Glomerular endothelial cell (primary cell): ENCODE measurements around the gene BAIAP2. TPM values are rescaled to one million over a fixed set of nuclear protein-coding genes. Genes with fewer than 3 reads are reported as not detected.
"Not testable (repeated sequence)": the region's sequence is repeated elsewhere in the genome, so short reads cannot be mapped to it uniquely, and the experiment has no call there.

Experiments used
- DNase-seq: peaks from one replicate; pipeline ENCODE4 v3.0.0-alpha.2; 2011; ENCODE audit warnings: low read depth, low spot score; ENCODE audit errors: extremely low read depth
- total RNA-seq: library from RNA; depleted of rRNA; stranded (reverse); fragments of >200 nt; gene quantifications from 2 replicates; pipeline ENCODE4 v1.2.3, GENCODE V29; 2015

Gene BAIAP2
- total RNA-seq, 1 donor from 2014 or later = 30.6 TPM

DNA sequence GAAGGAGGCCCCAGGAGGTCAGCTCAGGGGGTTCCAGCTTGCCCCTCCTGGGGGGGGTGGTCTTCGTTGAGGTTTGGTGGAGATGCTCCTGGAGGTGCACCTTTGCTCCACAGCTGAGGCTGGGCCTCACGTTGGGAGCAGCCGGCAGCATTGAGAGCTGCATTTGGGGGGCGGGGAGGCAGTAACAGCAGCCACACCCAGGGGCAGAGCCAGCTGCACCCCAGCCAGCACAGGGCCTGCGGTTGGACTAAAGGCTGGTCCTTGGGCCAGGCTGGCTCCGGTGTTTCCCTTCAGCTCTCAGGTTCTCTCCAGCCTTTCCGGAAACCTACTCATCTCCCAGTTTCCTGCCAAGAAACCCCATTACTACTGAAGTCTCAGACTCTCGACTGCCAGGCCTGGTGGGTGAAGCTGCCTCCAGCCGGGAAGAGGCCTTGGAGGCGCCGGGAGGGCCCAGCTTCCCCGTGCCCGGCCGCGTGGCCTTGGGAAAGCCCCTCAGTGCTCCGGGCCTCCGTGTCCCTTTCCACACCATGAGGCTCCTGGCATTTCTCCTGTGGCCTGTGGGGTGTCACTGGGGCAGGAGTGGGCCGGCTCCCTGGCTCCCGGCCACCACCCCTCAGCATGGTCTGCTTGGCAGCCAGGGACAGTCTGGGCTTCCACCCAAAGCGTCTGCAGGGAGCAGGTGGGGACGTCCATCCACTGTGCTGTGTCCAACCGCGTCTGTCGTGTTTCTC is 14.0 kb upstream of the BAIAP2 start:
- DNase-seq = no peak

DNA sequence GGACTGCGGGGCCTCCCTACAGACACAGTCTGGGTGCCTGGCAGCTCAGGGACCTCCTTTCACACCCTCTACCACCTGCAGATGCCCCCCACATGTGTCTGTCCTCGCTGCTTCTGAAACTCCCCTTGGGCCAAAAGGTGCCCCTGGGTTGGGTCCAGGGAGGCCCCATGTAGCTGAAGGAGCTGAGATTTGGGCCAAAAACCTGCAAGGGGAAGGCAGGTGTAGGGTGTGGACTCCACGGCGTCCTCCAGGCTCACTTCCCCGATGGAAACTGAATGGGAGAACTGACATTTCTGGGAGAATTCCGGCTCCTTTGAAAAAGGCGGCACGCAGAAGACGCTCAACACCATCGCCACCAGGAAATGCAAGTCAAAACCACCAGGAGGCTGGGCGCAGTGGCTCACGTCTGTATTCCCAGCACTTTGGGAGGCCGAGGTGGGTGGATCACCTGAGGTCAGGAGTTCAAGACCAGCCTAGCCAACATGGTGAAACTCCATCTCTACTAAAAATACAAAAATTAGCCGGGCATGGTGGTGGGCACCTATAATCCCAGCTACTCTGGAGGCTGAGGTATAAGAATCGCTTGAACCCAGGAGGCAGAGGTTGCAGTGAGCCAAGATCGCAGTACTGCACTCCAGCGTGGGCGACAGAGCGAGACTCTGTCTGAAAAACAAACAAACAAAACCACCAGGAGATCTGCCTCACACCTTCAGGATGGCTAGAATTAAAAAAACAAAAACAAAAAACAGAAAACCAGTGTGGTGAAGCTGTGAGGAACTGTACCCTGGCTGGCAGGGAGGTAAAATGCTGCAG is 13.2 kb upstream of the BAIAP2 start:
- DNase-seq = no peak

DNA sequence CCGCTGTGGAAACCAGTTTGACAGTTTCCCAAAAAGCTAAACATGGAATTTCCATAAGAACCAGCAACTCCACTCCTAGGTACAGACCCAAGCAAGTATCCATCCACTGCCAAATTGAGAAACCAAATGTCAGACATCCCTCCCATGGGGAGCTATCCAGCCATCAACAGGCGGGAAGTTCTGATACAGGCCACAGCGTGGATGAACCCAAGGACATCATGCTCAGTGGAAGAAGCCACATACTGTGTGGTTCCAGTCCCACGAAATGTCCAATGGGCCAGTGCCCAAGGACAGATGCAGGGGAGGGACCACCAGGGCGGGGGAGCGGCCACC is 12.6 kb upstream of the BAIAP2 start:
- DNase-seq = no peak

DNA sequence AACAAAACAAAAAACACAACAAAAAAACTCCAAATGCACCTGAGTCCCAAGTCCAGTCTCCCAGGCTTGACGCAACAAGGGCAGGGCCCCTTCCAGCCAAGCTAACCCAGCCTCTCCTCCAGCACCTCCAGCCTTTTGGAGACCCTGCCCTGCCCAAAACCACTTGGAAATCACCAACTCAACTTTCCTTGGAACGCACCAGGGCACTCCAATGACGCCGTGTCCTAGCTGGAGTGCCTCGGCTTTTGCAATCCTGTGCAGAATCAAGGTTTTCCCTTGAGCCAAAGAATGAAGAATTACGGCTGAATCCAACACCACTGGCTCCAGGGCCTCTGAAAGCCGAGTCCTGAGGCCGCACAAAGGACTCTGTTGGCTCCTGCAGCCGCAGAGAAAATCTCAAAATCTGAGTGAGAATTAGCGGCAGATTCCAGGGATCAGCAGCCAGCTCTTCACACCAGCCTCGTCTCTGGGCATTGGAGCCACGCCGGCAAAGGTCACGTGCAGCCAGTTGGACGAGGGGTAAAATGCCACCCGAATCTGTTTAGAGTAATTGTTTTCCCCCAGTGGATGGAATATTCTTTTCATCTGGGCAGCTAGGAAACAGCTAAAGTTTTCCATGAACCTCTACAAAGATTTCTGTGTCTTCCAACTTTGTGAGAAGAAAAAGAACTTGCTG is 9.7 kb upstream of the BAIAP2 start:
- DNase-seq = no peak

DNA sequence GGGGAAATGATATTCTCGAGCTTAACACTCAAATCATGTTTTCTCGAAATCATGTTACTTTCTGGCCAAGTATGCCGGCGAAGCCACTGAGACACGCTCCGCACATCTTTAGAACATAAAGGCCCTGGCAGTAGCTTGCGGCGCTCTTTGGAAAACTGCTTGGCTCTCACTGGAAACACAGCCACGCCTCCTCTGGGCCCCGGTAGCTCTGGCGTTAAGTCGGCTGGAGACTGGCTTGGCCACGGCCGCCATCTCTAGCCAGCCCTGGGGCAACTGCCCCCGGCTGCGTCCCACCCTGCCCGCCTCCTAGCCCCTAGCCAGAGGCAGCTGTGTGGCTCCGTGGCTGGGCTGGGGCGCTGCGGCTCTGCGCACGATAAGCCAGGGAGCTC is 9.2 kb upstream of the BAIAP2 start:
- DNase-seq = no peak

DNA sequence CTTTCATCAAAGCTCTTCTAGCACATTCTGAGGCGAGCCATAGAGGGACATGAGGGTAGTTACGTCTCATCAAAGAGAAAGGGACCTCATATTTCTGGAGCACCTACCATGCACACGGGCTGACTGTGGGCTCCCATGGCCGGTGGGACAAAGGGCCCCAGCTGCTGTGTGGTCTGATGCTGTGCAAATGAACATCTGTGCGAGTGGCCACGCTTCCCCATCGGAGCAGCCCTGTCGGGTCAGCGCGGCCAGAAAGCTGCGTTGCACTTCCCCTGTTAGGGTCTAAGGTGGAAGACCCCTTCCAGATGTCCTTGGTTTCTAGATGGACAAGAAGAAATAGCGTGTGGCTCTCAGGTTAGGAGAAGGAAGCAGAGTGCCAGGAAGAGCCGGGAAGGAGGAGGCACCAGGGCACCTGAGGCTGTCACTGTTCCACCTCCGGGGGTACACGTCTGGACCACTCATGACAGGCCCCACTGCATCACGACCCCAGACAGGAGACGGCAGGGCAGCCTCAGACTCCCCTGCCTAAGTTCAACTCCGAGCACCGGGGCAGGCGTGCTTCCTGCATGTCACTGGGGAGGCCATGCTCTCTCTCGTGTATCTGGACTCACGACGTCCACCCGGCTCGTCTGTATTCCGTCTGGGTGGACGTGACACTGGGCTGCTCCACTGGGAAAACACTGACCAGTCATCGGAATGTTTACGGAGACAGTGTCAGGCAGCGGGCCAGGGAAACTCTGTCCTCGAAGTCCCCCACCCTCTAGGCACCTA is 8.5 kb upstream of the BAIAP2 start:
- DNase-seq = no peak

DNA sequence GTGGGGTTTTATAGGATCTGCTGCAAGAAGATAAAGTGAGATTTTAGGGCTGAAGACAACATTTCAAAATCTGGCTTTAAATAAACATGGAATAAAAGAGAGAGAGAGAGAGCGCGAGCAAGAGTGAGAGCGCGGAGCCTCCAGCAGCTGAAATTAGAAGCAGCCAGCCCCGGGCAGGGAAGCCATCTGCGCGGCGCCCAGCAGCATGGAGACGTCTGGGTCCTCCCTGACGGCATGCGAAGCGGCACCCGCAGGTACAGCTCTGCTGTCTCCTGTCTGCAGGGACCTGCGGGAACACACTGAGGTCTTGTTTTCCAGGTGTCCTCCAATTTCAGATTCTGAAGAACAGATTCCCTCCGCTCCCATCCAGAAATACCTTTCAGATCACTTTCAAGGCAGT is 7.9 kb upstream of the BAIAP2 start:
- DNase-seq = no peak

DNA sequence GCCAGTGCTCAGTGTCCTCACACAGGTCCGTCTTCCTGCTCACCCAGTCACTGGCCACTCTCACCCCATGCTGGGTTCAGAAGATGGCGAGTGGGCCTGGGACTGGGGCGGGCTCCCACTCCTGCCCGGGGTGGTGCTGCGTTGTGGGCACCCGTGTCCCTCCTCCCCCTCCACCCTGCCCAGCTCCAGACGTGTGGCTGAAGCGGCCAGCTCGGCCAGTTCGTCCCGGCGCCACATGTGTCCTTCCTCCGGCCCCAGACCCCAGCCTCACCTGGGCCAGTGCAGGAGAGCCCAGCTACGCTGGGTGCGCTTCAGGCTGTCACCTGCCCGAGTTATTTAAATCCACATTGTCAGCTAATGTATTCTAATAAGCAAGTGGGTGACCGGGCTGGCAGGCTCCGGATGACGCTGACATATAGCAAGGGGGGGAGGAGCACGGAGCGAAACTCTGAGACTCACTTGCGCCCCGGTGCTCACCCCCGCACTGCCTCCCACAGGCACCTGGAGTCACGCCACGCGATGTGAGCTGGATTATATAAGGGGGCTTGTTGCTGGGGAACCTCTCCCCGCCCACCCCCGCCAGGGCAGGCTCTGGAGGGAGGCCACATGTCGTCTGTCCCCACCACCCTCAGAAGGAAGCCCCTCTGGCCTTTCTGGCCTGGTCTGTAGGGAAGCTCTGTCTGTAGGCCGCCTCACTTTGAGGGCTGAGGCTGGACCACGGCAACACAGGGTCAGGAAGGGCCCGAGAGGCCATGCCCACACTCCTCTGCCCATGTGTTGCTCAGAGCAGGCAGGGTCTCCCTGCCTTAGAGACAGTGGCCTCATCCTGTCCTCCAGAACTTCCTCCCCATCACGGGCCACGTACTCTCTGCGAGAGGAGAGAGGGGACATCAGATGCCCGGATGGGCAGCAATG is 7.1 kb upstream of the BAIAP2 start:
- DNase-seq = no peak

DNA sequence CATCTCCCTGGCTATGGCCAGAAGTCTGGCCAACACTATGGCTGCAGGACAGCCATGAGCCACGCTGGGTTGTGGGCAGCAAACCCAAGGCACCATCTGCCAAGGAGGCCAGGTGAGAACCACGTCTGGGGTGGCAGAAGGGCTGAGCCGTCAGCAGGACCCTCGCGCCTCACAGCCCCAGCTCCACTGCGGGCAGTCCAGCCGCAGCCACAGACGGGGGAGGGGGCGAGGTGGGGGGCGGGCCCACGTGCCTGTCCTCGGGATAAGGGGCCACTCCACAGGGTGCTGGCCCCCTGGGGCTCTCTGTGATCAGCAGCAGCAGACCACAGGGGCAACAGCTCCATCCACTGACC is 6.5 kb upstream of the BAIAP2 start:
- no peak for DNase-seq

DNA sequence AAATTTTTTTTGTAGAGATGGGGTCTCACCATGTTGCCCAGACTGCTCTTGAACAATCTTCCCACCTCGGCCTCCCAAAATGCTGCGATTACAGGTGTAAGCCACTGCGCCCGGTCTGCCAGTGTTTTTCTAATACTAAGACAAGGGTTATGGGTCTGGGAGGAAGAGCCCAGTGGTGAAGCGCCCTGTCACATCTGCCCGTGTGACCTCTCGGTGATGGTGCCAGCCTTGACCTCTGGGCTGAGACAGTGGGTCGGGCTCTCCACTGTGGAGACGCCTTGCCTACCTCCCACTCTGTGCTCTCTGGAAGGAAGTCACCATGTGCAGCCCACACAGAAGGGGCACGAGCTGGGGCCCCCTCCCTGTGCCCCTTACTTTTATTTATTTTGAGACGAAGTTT is 5.1 kb upstream of the BAIAP2 start:
- DNase-seq = no peak

DNA sequence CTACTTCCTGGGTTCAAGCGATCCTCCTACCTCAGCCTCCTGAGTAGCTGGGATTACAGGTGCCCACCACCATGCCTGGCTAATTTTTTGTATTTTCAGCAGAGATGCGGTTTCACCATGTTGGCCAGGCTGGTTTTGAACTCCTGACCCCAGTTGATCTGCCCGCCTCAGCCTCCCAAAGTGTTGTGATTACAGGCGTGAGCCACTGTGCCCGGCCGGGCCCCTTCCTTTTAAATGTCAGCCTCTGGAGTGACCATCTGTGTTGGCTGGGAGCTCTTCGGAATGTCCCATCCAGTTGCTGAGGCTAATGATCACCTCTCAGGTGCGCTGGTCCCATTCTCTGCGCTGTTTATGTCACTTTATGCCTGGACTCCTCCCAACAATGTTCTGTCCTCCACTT is 4.6 kb upstream of the BAIAP2 start:
- not testable (repeated sequence) for DNase-seq

DNA sequence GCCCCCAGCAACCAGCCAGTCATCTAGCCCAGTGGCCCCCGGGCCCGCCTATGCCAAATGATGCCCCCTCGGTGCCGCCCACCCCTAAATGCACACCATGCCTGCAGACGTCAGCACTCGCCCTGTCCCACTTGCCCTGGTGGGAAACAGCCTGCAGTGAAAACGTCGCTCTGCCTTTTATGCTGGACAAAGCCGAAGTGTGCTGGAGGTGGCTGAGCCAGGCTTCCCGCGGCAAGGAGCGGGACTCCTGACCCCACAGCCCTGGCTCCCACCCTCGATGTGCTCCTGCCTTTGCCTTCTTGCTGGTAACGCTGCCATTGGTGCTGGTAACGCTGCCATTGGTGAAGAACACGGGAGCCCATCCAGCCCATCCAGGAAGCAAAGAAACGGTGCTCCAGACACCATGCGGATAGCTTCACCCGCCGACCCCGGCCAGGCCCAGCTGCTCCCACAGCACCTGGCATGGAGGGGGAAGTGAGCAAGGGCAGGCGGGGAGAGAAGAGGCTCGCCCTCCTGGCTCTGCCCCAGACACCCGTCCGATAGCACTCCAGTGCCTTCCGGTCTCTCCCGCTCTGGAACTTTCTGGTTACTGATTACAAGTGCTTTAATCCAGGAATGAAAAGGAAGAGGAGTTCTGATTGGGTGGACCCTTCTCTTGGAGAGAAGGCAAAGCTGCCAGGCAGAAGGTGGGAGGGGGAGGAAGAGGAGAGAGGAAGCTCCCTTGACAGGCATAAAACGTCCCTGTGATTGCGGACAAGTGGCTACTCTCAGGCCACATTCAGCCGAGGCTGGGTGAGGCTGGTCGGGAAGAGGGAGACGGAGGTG is 4.0 kb upstream of the BAIAP2 start:
- no peak for DNase-seq

DNA sequence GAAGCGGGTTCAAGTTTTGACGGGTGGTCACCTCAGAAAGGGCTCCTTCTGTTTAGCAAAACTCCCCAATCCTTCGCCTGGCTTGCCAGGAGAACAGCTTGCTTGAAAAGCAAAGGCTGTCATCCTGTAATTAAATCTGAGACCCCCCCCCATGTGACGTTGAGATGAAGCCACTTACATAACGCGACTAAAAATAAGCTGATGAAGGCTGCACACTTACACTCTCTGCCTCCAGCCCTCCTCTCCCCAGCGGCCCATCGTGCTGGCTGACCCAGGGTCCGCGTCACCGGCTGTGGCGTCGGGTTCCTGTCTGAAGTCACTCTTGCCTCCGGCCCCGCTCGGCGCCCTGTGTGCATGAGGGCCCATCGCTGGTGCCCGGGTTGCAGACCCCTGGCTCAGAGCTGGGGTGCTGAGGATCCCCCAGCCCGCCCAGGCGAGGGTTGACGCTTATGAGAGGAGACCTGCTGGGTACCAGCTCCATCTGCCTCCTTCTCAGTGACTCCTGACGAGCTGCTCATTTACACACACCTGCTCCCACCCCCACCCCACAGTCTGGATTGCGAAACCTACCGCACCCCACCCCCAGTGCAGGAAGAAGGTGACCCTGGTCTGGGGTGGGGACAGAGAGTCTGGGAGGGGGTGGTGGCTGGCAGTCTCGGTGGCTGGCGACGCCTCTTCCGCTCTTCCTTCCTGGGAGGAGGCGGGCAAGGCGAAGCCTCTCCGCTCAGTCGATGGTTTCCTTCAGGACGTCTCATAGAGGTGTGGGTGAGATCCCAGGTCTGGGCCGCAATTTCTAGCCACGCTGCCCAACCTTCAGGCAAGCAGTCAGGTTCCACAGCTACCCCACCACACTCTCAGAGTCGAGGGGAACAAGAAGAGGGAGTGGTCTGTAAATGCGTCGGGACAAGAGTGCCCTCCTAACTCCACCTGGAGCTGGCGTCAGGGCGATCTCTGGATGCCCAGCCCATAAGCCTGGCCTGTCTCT is 3.1 kb upstream of the BAIAP2 start:
- no peak for DNase-seq

DNA sequence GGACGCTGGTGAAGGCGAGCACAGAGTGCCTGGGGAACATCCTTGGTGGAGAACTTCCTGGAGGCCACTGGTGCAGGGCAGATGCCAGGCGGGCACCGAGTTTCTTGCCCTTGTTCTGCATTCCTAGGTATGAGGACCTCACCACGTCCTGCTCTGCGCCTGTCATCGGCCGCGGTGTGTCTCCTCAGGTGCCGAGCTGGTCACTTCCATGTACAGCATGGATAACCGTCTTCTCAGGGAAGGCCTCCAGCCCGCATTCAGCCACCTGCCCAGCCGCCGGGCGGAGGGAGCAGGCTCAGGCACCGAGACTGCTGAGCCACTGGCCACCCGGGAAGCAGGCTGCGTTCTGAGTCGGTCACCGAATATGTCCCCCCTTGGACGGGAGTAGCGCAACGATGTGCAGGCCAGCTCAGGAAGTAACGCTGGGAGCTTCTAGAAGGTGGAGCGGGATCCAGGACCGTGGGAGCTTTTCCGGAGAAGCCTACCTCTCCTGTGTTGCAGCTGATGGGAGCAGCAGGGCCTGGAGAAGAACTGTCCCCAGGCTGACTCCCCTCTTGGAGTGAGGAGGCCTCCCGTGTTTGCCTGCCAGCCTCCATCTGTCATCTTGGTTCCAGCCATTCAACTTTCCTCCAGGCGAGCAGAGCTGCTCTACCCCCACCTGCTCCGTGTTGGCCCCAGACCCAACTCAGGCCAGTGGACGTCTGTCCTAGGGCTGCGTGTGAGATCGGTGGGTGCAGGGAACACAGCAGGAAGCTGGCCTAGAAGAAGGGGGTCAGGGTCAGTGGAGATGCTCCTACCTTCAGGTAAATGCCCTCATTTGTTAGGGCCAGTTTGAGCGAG is 2.1 kb upstream of the BAIAP2 start:
- DNase-seq = no peak

DNA sequence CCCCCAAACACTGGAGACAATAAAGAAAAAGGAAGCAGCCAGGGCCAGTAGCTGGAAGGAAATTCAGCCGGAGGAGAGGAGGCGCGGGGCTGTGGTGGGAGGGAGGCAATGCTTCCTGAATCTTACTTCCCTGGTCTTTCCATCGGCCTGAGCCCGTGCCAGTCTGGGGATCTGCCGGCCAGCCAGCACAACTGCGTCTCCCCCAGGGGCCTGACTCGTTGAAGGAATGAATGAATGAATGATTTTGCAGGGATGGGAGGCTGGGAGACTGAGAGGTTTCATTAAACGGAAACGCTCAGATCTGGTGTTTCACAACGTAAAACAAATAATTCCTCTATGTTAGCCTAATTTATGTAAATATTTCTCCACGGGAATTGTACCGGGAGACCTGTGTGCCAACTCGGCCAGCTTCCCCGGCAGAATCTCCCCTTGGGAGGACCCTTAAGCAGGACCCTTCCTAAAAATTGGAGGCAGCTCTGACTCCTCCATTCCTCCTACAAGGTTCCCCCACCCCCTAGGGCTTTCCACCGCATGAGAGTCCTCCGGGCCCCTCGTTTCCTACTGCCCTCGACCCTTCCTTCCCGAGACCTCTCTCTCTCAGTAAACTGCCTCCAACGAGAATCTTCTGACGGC is 1.3 kb upstream of the BAIAP2 start:
- no peak for DNase-seq

DNA sequence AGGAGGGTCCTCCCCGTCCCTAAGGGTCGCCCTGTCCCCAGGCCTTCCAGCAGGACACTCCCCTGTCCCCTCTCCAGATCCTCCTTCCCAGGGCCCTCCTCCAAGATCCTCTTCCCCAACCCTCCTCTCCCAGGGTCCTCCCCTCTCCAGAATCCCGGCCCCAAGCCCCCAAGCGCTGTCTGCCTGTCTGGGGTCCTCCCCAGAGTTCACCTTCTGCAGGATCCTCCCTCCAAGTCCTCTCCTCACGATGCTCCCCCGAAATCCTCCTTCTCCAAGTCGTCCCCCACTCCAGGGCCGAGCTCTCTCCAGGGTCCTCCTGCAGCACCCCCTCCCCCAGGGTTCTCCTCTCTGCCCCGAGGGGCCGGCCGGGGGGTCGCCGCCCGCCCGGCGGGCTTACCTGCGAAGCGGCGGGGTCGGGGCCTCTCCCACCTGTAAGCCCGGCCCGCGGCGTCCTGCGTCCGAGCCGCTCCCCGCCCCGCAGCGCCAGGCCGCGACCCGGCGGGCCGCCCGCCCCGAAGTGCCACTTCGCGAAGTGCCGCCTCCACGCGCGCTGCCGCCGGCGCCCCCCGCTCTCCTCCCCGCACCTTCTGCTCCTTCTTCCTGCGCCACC is 678 bp upstream of the BAIAP2 start:
- DNase-seq = no peak
